ENCODE measurements around the gene ENPP3. TPM values are rescaled to one million over a fixed set of nuclear protein-coding genes. Genes with fewer than 3 reads are reported as not detected.
A peak's percentile ranks its signal among the peaks of the same experiment; 100 is the strongest.

ENPP3 gene
- polyA plus RNA-seq, 3 donors, result not detected

- Mint-ChIP-seq H3K27ac (no peak overlapping the region), H3K36me3 (no peaks in the 10 kb centered on the region), H3K9me3 (peaks cover 0 to 2% (median 0%) of the 10 kb centered on the region in 7 donors), H3K4me1 (peaks cover 21% of the 10 kb centered on the region), H3K4me3 (peak overlapping the region in 1 of 2 donors; percentile 16), H3K27me3 (ENCODE audit: low read depth in 3 of 3) (peaks cover 6 to 13% (median 10%) of the 10 kb centered on the region in 3 donors)
- H3K36me3 ChIP-seq (replicated peaks in 1 of 2; ENCODE audit: control insufficient read depth in 1 of 2, insufficient read depth in 2 of 2, low read length in 2 of 2), result no peaks in the 10 kb centered on the region
- intact Hi-C loops (cut with micrococcal nuclease), result no loop called here
- no peak overlapping the region for H2AFZ ChIP-seq (ENCODE audit: insufficient read depth, low read depth, low read length, poor library complexity, severe bottlenecking)
- no peak overlapping the region for H3K4me2 ChIP-seq (replicated peaks; ENCODE audit: extremely low read depth, low read length, poor library complexity, severe bottlenecking)
- H3K4me3 ChIP-seq (replicated peaks in 1 of 3; ENCODE audit: low read depth in 2 of 3, low read length in 3 of 3), result no peak overlapping the region
- H3K9me3 ChIP-seq (replicated peaks in 1 of 2; ENCODE audit: control insufficient read depth in 1 of 2, insufficient read depth in 1 of 2, low read length in 2 of 2), result no peaks in the 10 kb centered on the region
- DNase-seq, result no peak
- H3K27ac ChIP-seq (ENCODE audit: low read depth in 1 of 2, low read length in 2 of 2), result no peak overlapping the region
- WGBS (ENCODE audit: insufficient coverage), result no CpG with 5 or more reads among the region's 5 CpGs
- no peaks in the 10 kb centered on the region for H4K20me1 ChIP-seq (ENCODE audit: insufficient read depth, low read length)
- no peaks in the 10 kb centered on the region for H3K27me3 ChIP-seq (ENCODE audit: control insufficient read depth in 2 of 2, insufficient read depth in 2 of 2, low read length in 2 of 2)
- H3K79me2 ChIP-seq (ENCODE audit: insufficient read depth, low read length), result no peaks in the 10 kb centered on the region
- H3K9ac ChIP-seq (ENCODE audit: insufficient read depth, low read length, poor library complexity, severe bottlenecking), result no peak overlapping the region
- peaks cover 5 to 12% of the 10 kb centered on the region in 2 donors for H3K4me1 ChIP-seq (ENCODE audit: control insufficient read depth in 1 of 2, insufficient read depth in 2 of 2, low read length in 2 of 2)
- no peak for TF ChIP-seq CTCF (IDR thresholded peaks at IDR 0.05)
Observed at GRCh38 chr6:131693384-131693783, 56.3 kb downstream of the ENPP3 start.

GRCh38 chr6:131694832-131695426, 57.8 kb downstream of the ENPP3 start:
- Histone ChIP-seq H3K27ac (ENCODE audit: low read depth in 1 of 2, low read length in 2 of 2) (no peak overlapping the region), H3K4me1 (ENCODE audit: control insufficient read depth in 1 of 2, insufficient read depth in 2 of 2, low read length in 2 of 2) (peaks cover 4 to 5% of the 10 kb centered on the region in 2 donors), H3K9me3 (replicated peaks in 1 of 2; ENCODE audit: control insufficient read depth in 1 of 2, insufficient read depth in 1 of 2, low read length in 2 of 2) (no peaks in the 10 kb centered on the region), H3K4me3 (replicated peaks in 1 of 3; ENCODE audit: low read depth in 2 of 3, low read length in 3 of 3) (no peak overlapping the region), H4K20me1 (ENCODE audit: insufficient read depth, low read length) (no peaks in the 10 kb centered on the region), H3K4me2 (replicated peaks; ENCODE audit: extremely low read depth, low read length, poor library complexity, severe bottlenecking) (no peak overlapping the region), H2AFZ (ENCODE audit: insufficient read depth, low read depth, low read length, poor library complexity, severe bottlenecking) (no peak overlapping the region), H3K79me2 (ENCODE audit: insufficient read depth, low read length) (no peaks in the 10 kb centered on the region), H3K27me3 (ENCODE audit: control insufficient read depth in 2 of 2, insufficient read depth in 2 of 2, low read length in 2 of 2) (no peaks in the 10 kb centered on the region), H3K36me3 (replicated peaks in 1 of 2; ENCODE audit: control insufficient read depth in 1 of 2, insufficient read depth in 2 of 2, low read length in 2 of 2) (no peaks in the 10 kb centered on the region), H3K9ac (ENCODE audit: insufficient read depth, low read length, poor library complexity, severe bottlenecking) (no peak overlapping the region)
- WGBS (ENCODE audit: insufficient coverage), result no CpG with 5 or more reads among the region's 2 CpGs
- no peaks in the 10 kb centered on the region for H3K36me3 Mint-ChIP-seq
- no peak overlapping the region for H3K4me3 Mint-ChIP-seq
- no peak for DNase-seq
- peaks cover 0 to 2% (median 0%) of the 10 kb centered on the region in 7 donors for H3K9me3 Mint-ChIP-seq
- peaks cover 11% of the 10 kb centered on the region for H3K4me1 Mint-ChIP-seq
- H3K27ac Mint-ChIP-seq, result peak overlapping the region in 1 of 7 donors; percentile 31
- H3K27me3 Mint-ChIP-seq (ENCODE audit: low read depth in 3 of 3), result peaks cover 6 to 13% (median 10%) of the 10 kb centered on the region in 3 donors
- intact Hi-C loops (cut with micrococcal nuclease), result no loop called here
- peak; percentile 33 for TF ChIP-seq CTCF (IDR thresholded peaks at IDR 0.05)

Measured in CD14-positive monocyte (primary cell).